Endodermal cell (in vitro differentiated cells): ENCODE data around the gene LSMEM2. TPM values are rescaled to one million over a fixed set of nuclear protein-coding genes. Genes with fewer than 3 reads are reported as not detected.
"Not testable (repeated sequence)": the region's sequence is repeated elsewhere in the genome, so short reads cannot be mapped to it uniquely, and the experiment has no call there.

Experiments
- DNase-seq: peaks from one replicate; pipeline ENCODE4 v3.0.0-alpha.2; 2017
- H3K27ac ChIP-seq: 2 replicates; pipeline ENCODE4 v1.5.1; 2013; ENCODE audit warnings: mild to moderate bottlenecking, low read depth, low read length, moderate library complexity
- H3K27me3 ChIP-seq: 2 replicates; pipeline ENCODE4 v1.6.1; 2013; ENCODE audit warnings: mild to moderate bottlenecking, low read length, moderate library complexity; ENCODE audit not compliant: insufficient read depth, control insufficient read depth, poor library complexity, severe bottlenecking
- H3K36me3 ChIP-seq: 2 replicates; pipeline ENCODE4 v1.7.0; 2013; ENCODE audit warnings: mild to moderate bottlenecking, low read length, moderate library complexity; ENCODE audit not compliant: control insufficient read depth, insufficient read depth
- H3K4me1 ChIP-seq: one replicate; pipeline ENCODE4 v1.7.0; 2013; ENCODE audit warnings: low read length; ENCODE audit not compliant: control insufficient read depth, insufficient read depth
- H3K4me3 ChIP-seq: 2 replicates; pipeline ENCODE4 v1.5.1; 2013; ENCODE audit warnings: mild to moderate bottlenecking, low read length, moderate library complexity
- H3K9ac ChIP-seq: 2 replicates; pipeline ENCODE4 v1.6.1; 2013; ENCODE audit warnings: mild to moderate bottlenecking, low read length, moderate library complexity; ENCODE audit not compliant: poor library complexity, severe bottlenecking; ENCODE audit errors: extremely low read depth
- H3K9me3 ChIP-seq: 2 replicates; pipeline ENCODE4 v1.6.1; 2013; ENCODE audit warnings: mild to moderate bottlenecking, low read length, moderate library complexity; ENCODE audit not compliant: control insufficient read depth
- H3K27ac Mint-ChIP-seq: 2 replicates; pipeline ENCODE4 v1.8.0; 2020; ENCODE audit warnings: mixed read lengths
- H3K27me3 Mint-ChIP-seq: 2 replicates; pipeline ENCODE4 v1.8.0; 2021; ENCODE audit warnings: mild to moderate bottlenecking, mixed read lengths; ENCODE audit not compliant: insufficient read depth
- H3K36me3 Mint-ChIP-seq: 2 replicates; pipeline ENCODE4 v1.8.0; 2020; ENCODE audit warnings: low read depth, mixed read lengths
- H3K4me1 Mint-ChIP-seq: 2 replicates; pipeline ENCODE4 v1.8.0; 2020; ENCODE audit warnings: mixed read lengths
- H3K4me3 Mint-ChIP-seq: 2 replicates; pipeline ENCODE4 v1.8.0; 2020; ENCODE audit warnings: mild to moderate bottlenecking, moderate library complexity, mixed read lengths
- H3K9me3 Mint-ChIP-seq: 2 replicates; pipeline ENCODE4 v1.8.0; 2020; ENCODE audit warnings: mild to moderate bottlenecking, mixed read lengths
- WGBS, 2 experiments: methylation state at CpG; one replicate each; pipeline versions ENCODE4 v1.1.5 to v1.1.7; 2013; ENCODE audit warnings: missing lambda C conversion rate in 2 of 2, mixed read lengths in 1 of 2; ENCODE audit not compliant: insufficient coverage in 1 of 2, insufficient read length in 1 of 2; 5-methylcytosine and 5-hydroxymethylcytosine counted together
- total RNA-seq, 2 donors: library from RNA; stranded (reverse); fragmentation: NEBNext Ultra II Directional in 1 of 2; extraction: Animal tissue kit (Norgen Biotek cat#: 25700) in 1 of 2; gene quantifications; 2 replicates in 1 of 2; 3 replicates in 1 of 2; pipeline ENCODE4 v1.2.1, GENCODE V29; 2021
- TF ChIP-seq, protein P1 (sequence below): fragments of 200-600 bp; sonication (generic); conservative IDR thresholded peaks from 2 replicates; pipeline ENCODE4 v1.5.0; 2021; ENCODE audit warnings: antibody characterized with exemption, mild to moderate bottlenecking

The LSMEM2 gene
- total RNA-seq, 2 donors from 2014 or later = not detected

GRCh38 chr3:50261505-50261904, 17.4 kb upstream of the LSMEM2 start:
- TF ChIP-seq, protein P1, sequence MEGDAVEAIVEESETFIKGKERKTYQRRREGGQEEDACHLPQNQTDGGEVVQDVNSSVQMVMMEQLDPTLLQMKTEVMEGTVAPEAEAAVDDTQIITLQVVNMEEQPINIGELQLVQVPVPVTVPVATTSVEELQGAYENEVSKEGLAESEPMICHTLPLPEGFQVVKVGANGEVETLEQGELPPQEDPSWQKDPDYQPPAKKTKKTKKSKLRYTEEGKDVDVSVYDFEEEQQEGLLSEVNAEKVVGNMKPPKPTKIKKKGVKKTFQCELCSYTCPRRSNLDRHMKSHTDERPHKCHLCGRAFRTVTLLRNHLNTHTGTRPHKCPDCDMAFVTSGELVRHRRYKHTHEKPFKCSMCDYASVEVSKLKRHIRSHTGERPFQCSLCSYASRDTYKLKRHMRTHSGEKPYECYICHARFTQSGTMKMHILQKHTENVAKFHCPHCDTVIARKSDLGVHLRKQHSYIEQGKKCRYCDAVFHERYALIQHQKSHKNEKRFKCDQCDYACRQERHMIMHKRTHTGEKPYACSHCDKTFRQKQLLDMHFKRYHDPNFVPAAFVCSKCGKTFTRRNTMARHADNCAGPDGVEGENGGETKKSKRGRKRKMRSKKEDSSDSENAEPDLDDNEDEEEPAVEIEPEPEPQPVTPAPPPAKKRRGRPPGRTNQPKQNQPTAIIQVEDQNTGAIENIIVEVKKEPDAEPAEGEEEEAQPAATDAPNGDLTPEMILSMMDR = no peak
- WGBS, 2 experiments = 96% methylated on average over 2 of the region's 2 CpGs; no CpG with 5 or more reads in 1 of the 2 experiments
- Mint-ChIP-seq H3K9me3 (no peaks in the 10 kb centered on the region), H3K4me1 (peaks cover 20% of the 10 kb centered on the region), H3K27ac (peak overlapping the region; percentile 50), H3K27me3 (no peaks in the 10 kb centered on the region), H3K36me3 (peaks cover 24% of the 10 kb centered on the region), H3K4me3 (peak overlapping the region; percentile 49)
- no peaks in the 10 kb centered on the region for H3K27me3 ChIP-seq
- peaks cover 12% of the 10 kb centered on the region for H3K4me1 ChIP-seq
- peak overlapping the region; percentile 92 for H3K9ac ChIP-seq
- no peak overlapping the region for H3K4me3 ChIP-seq
- H3K36me3 ChIP-seq = peaks cover 26% of the 10 kb centered on the region
- H3K27ac ChIP-seq = peak overlapping the region; percentile 100
- DNase-seq = no peak
- no peaks in the 10 kb centered on the region for H3K9me3 ChIP-seq

GRCh38 chr3:50262200-50262599, 16.7 kb upstream of the LSMEM2 start:
- not testable (repeated sequence) for H3K9me3 Mint-ChIP-seq, H3K4me3 ChIP-seq, DNase-seq, H3K9ac ChIP-seq, H3K27me3 ChIP-seq, H3K27me3 Mint-ChIP-seq, H3K27ac Mint-ChIP-seq, H3K27ac ChIP-seq, H3K9me3 ChIP-seq, H3K4me3 Mint-ChIP-seq
- peaks cover 12% of the 10 kb centered on the region for H3K4me1 ChIP-seq
- peaks cover 19% of the 10 kb centered on the region for H3K36me3 ChIP-seq
- 96 to 98% methylated on average over 4 of the region's 4 CpGs for WGBS, 2 experiments
- Mint-ChIP-seq H3K4me1 (peaks cover 20% of the 10 kb centered on the region), H3K36me3 (peaks cover 18% of the 10 kb centered on the region)

GRCh38 chr3:50262778-50263177, 16.1 kb upstream of the LSMEM2 start:
- DNase-seq = no peak
- no peak overlapping the region for H3K4me3 Mint-ChIP-seq
- peaks cover 13% of the 10 kb centered on the region for H3K36me3 ChIP-seq
- no peak overlapping the region for H3K4me3 ChIP-seq
- WGBS, 2 experiments = 94 to 96% methylated on average over 7 of the region's 7 CpGs
- peaks cover 12% of the 10 kb centered on the region for H3K4me1 ChIP-seq
- TF ChIP-seq, protein P1 = no peak
- peak overlapping the region; percentile 17 for H3K27ac ChIP-seq
- H3K9me3 ChIP-seq = no peaks in the 10 kb centered on the region
- H3K9me3 Mint-ChIP-seq = no peaks in the 10 kb centered on the region
- H3K4me1 Mint-ChIP-seq = peaks cover 22% of the 10 kb centered on the region
- H3K27ac Mint-ChIP-seq = peak overlapping the region; percentile 65
- H3K27me3 Mint-ChIP-seq = no peaks in the 10 kb centered on the region
- H3K9ac ChIP-seq = no peak overlapping the region
- H3K36me3 Mint-ChIP-seq = peaks cover 12% of the 10 kb centered on the region
- H3K27me3 ChIP-seq = no peaks in the 10 kb centered on the region
